Lung (tissue), 13 donors: ENCODE measurements around the gene ELOVL5. TPM values are rescaled to one million over a fixed set of nuclear protein-coding genes. Genes with fewer than 3 reads are reported as not detected.

Experiments used
- ATAC-seq: fragments of 200-7000 bp; cut with Tn5 transposase; one replicate; pipeline ENCODE4 v1.9.1; 2020; ENCODE audit warnings: moderate number of reproducible peaks; ENCODE audit not compliant: insufficient read depth, low FRiP score
- DNase-seq, 3 donors: peaks; one replicate each; pipeline ENCODE4 v3.0.0-alpha.2; 2013 to 2017
- H3K27ac ChIP-seq, 2 donors: one replicate each; pipeline ENCODE4 v1.5.1; 2013; ENCODE audit warnings: mild to moderate bottlenecking in 2 of 2, moderate library complexity in 2 of 2, control low read depth in 1 of 2, inconsistent platforms in 1 of 2, low read depth in 1 of 2, low read length in 1 of 2
- H3K27me3 ChIP-seq, 3 donors: one replicate each; pipeline ENCODE4 v1.5.1; 2013; ENCODE audit warnings: low read length in 2 of 3; ENCODE audit not compliant: control insufficient read depth in 3 of 3, insufficient read depth in 3 of 3
- H3K36me3 ChIP-seq, 4 donors: one replicate each; pipeline ENCODE4 v1.5.1; 2013; ENCODE audit warnings: low read length in 4 of 4, mild to moderate bottlenecking in 1 of 4, moderate library complexity in 1 of 4; ENCODE audit not compliant: control insufficient read depth in 4 of 4, insufficient read depth in 4 of 4
- H3K4me1 ChIP-seq, 5 donors: one replicate each; pipeline ENCODE4 v1.5.1; 2013; ENCODE audit warnings: low read length in 5 of 5, mild to moderate bottlenecking in 2 of 5, moderate library complexity in 1 of 5; ENCODE audit not compliant: control insufficient read depth in 5 of 5, insufficient read depth in 5 of 5
- H3K4me3 ChIP-seq: one replicate; pipeline ENCODE4 v1.5.1; 2013; ENCODE audit warnings: mild to moderate bottlenecking, control low read depth, moderate library complexity
- H3K9ac ChIP-seq, 2 donors: one replicate each; pipeline ENCODE4 v1.5.1; 2013; ENCODE audit warnings: low read length in 2 of 2, control low read depth in 1 of 2; ENCODE audit not compliant: insufficient read depth in 1 of 2
- H3K9me3 ChIP-seq, 4 donors: one replicate each; pipeline ENCODE4 v1.5.1; 2013; ENCODE audit warnings: low read length in 3 of 4, mild to moderate bottlenecking in 1 of 4, moderate library complexity in 1 of 4; ENCODE audit not compliant: control insufficient read depth in 4 of 4, insufficient read depth in 3 of 4
- CTCF ChIP-seq: IDR thresholded peaks from 2 replicates; pipeline ENCODE4 v1.5.1; 2012; ENCODE audit warnings: mild to moderate bottlenecking; ENCODE audit errors: control extremely low read depth, extremely low read depth
- WGBS, 2 donors: extraction: QIAGEN DNeasy Blood & Tissue Kit; methylation state at CpG; one replicate each; pipeline ENCODE4 v1.1.7; 2013; 5-methylcytosine and 5-hydroxymethylcytosine counted together
- polyA plus RNA-seq, 2 donors: library from polyadenylated mRNA; stranded (reverse); fragments of 200-250 nt; gene quantifications; one replicate each; pipeline ENCODE4 v1.2.1, GENCODE V29; 2013
- small RNA-seq: library from RNA; depleted of rRNA; stranded (forward); fragments of <200 nt; gene quantifications from one replicate; pipeline ENCODE3, GENCODE V24; 2014; ENCODE audit warnings: low replicate concordance
- total RNA-seq, 2 donors: library from RNA; depleted of rRNA in 1 of 2; stranded (reverse); fragments of >200 nt in 1 of 2; gene quantifications; one replicate each; pipeline ENCODE4 v1.2.1, GENCODE V29; 2014 to 2021
- donor health status: control.
- donor health status: control.
- donor health status: Bipolar disorder and iron deficiency.
- donor health status: healthy.
- donor health status: DM: yes; HTN: yes; CAD: no.

Gene ELOVL5
- total and polyA plus RNA-seq, 4 donors = 37.7 to 95.6 (median 89.9) TPM

DNA sequence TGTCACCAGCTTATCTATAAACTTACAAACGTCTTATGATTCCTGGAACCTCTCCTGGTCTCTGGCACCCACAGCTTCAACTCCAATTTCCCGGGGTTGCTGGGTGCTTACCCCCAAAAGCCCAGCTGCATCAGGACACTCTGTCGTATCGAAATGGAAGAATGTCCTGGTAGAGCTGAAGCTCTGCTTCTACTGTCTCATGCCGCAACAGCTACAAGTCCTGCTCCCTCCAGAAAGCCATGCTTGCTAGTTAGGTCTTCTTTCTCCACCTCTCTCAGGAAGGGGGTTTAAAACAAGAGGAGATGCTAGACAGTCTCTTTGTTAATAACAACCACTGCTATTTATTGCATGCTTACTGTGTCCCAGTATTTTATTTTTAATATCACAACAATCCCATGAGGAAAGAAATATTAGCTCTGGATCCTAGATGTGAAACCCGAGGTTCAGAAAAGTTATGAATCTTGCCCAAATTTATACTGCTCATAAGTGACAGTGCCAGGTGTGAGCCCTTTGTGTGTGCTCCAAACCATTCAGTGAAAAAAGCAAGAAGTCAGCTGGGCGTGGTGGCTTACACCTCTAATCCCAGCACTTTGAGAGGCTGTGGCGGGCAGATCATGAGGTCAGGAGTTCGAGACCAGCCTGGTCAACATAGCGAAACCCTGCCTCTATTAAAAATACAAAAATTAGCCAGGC, 117.8 kb downstream of the ELOVL5 start:
- no peaks in the 10 kb centered on the region for H3K27me3 ChIP-seq
- 80 to 93% methylated on average over 10 of the region's 10 CpGs for WGBS, 2 donors
- H3K4me3 ChIP-seq = no peak overlapping the region
- ATAC-seq (no peak), DNase-seq (no peak)
- no peaks in the 10 kb centered on the region for H3K4me1 ChIP-seq
- H3K36me3 ChIP-seq = no peaks in the 10 kb centered on the region
- H3K9me3 ChIP-seq = peaks cover 0 to 2% (median 0%) of the 10 kb centered on the region in 4 donors
- no peak for TF ChIP-seq CTCF
- no peak overlapping the region for H3K9ac ChIP-seq
- no peak overlapping the region for H3K27ac ChIP-seq

DNA sequence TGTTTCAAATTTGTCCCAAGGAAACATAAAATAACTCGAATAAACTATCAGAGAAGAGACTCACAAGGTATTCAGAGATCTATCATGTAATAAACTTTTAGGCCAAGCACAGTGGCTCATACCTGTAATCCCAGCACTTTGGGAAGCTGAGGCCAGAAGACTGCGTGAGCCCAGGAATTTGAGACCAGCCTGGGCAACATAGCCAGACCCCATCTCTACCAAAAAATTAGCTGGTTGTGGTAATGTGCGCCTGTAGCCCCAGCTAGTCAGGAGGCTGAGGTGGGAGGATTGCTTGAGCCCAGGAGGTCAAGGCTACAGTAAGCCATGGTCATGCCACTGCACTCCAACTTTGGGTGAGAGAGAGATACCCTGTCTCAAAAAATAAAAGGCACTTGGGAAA, 120.9 kb downstream of the ELOVL5 start:
- Histone ChIP-seq H3K36me3 (no peaks in the 10 kb centered on the region), H3K27ac (no peak overlapping the region), H3K4me3 (no peak overlapping the region), H3K9ac (no peak overlapping the region), H3K4me1 (no peaks in the 10 kb centered on the region), H3K27me3 (no peaks in the 10 kb centered on the region), H3K9me3 (peaks cover 0 to 2% (median 0%) of the 10 kb centered on the region in 4 donors)
- no peak for TF ChIP-seq CTCF
- WGBS, 2 donors = 96 to 97% methylated on average over 3 of the region's 3 CpGs
- ATAC-seq (no peak), DNase-seq (no peak)

GRCh38 chr6:53220605-53221004, 128.1 kb downstream of the ELOVL5 start:
- no peak for TF ChIP-seq CTCF
- H3K9ac ChIP-seq = no peak overlapping the region
- DNase-seq (no peak), ATAC-seq (no peak)
- H3K36me3 ChIP-seq = no peaks in the 10 kb centered on the region
- H3K4me3 ChIP-seq = no peak overlapping the region
- H3K27me3 ChIP-seq = no peaks in the 10 kb centered on the region
- H3K27ac ChIP-seq = no peak overlapping the region
- H3K9me3 ChIP-seq = peaks cover 0 to 2% (median 0%) of the 10 kb centered on the region in 4 donors
- no peaks in the 10 kb centered on the region for H3K4me1 ChIP-seq

Small RNA genes within 50 kb of the gene (small RNA-seq; reads per million reads assigned to genes)
- not detected for gene MIR5685
- gene RNU1-136P = 0.60 reads per million, percentile 68 among the genes with 10 or more reads in this experiment

Other genes starting within 250 kb of the ELOVL5 start
- gene GCM1, start 200.1 kb downstream of the ELOVL5 start, total RNA-seq = under 1 TPM in 1 of 2 donors, not detected in 1; 0.09 TPM
- under 1 TPM; 0.03 to 0.10 TPM for gene GCM1, start 200.1 kb downstream of the ELOVL5 start, polyA plus RNA-seq
- gene GCLC, start 196.2 kb upstream of the ELOVL5 start, total RNA-seq = 10 to 100 TPM; 28.0 to 40.0 TPM
- 10 to 100 TPM; 13.2 to 17.8 TPM for gene GCLC, start 196.2 kb upstream of the ELOVL5 start, polyA plus RNA-seq